K562 (cell line): ENCODE data around the gene KLHDC10. TPM values are rescaled to one million over a fixed set of nuclear protein-coding genes. Genes with fewer than 3 reads are reported as not detected.
A peak's percentile ranks its signal among the peaks of the same experiment; 100 is the strongest.

Experiments
- ATAC-seq: fragments of 200-7000 bp; cut with Tn5 transposase; 3 replicates; pipeline ENCODE4 v1.9.1; 2020; ENCODE audit warnings: moderate library complexity
- BruUV-seq: library from RNA; stranded (reverse); fragments of 400-500 nt; replicated peaks from 2 replicates; lab custom pipeline; 2021; lab: Mats Ljungman, UMichigan
- CTCF ChIA-PET: fragments of 300-600 bp; formaldehyde crosslinking; extraction: SDS; loops from one replicate; lab custom pipeline; 2021; ENCODE audit warnings: low intra/inter-chr PET ratio; lab: Yijun Ruan, JAX
- POLR2A ChIA-PET: fragments of 300-600, 350-650 bp; sonication (Branson Sonifier 250); formaldehyde crosslinking; extraction: SDS; loops from one replicate; lab custom pipeline; 2021; ENCODE audit warnings: antibody characterized with exemption, inconsistent platforms; lab: Yijun Ruan, JAX
- DNase-seq, 4 experiments: peaks; one replicate each; pipeline versions ENCODE4 v3.0.0 to v3.0.0-alpha.2; 2011 to 2018; ENCODE audit warnings: low spot score in 3 of 4, mixed read lengths in 3 of 4; ENCODE audit errors: extremely low read depth in 1 of 4
- FAIRE-seq: peaks from 2 replicates; lab custom pipeline; 2011; peaks lifted over from hg19 to GRCh38; lab: Jason Lieb, UNC
- H2AFZ ChIP-seq: 2 replicates; pipeline ENCODE4 v1.6.0; 2011; ENCODE audit warnings: low read depth, low read length, control low read depth, inconsistent platforms
- H3K27ac ChIP-seq: fragments of 200-600 bp; 3 replicates; pipeline ENCODE4 v1.8.0; 2011; ENCODE audit warnings: low read depth, mild to moderate bottlenecking, control low read depth, inconsistent platforms, low read length, moderate library complexity, mixed read lengths; ENCODE audit errors: extremely low read depth
- H3K27me3 ChIP-seq, 2 experiments: fragments of 300-600 bp in 1 of 2; 2 replicates in 1 of 2; 3 replicates in 1 of 2; pipeline versions ENCODE4 v1.6.0 to v1.8.0; 2011; ENCODE audit warnings: inconsistent platforms in 2 of 2, low read length in 2 of 2, mild to moderate bottlenecking in 1 of 2, mixed read lengths in 1 of 2, moderate library complexity in 1 of 2; ENCODE audit not compliant: control insufficient read depth in 2 of 2, insufficient read depth in 2 of 2
- H3K36me3 ChIP-seq: fragments of 300-600 bp; 3 replicates; pipeline ENCODE4 v1.8.0; 2011; ENCODE audit warnings: mild to moderate bottlenecking, low read length, inconsistent platforms; ENCODE audit not compliant: control insufficient read depth, insufficient read depth
- H3K4me1 ChIP-seq, 2 experiments: fragments of 200-600 bp in 1 of 2; replicated peaks in 1 of 2; 2 replicates in 1 of 2; 3 replicates in 1 of 2; pipeline versions ENCODE4 v1.5.1 to v1.8.0; 2011; ENCODE audit warnings: inconsistent platforms in 2 of 2, low read length in 2 of 2, mild to moderate bottlenecking in 1 of 2, mixed read lengths in 1 of 2, moderate library complexity in 1 of 2; ENCODE audit not compliant: control insufficient read depth in 2 of 2, insufficient read depth in 2 of 2
- H3K4me2 ChIP-seq: 2 replicates; pipeline ENCODE4 v1.6.1; 2011; ENCODE audit warnings: low read length, control low read depth, inconsistent platforms, mixed read lengths; ENCODE audit not compliant: insufficient read depth
- H3K4me3 ChIP-seq: fragments of 200-600 bp; sonication (generic), shearing (Covaris generic); 2 replicates; pipeline ENCODE4 v1.5.1; 2016; ENCODE audit warnings: control low read depth, inconsistent platforms
- H3K79me2 ChIP-seq: fragments of 200-600 bp; 3 replicates; pipeline ENCODE4 v1.8.0; 2011; ENCODE audit warnings: low read length, inconsistent platforms; ENCODE audit not compliant: control insufficient read depth, insufficient read depth
- H3K9ac ChIP-seq, 2 experiments: 2 replicates each; pipeline versions ENCODE4 v1.6.0 to v1.6.1; 2011; ENCODE audit warnings: low read depth in 2 of 2, low read length in 2 of 2, control low read depth in 1 of 2, inconsistent platforms in 1 of 2, mild to moderate bottlenecking in 1 of 2, mixed read lengths in 1 of 2; ENCODE audit not compliant: insufficient read depth in 1 of 2
- H3K9me1 ChIP-seq: one replicate; pipeline ENCODE4 v1.6.0; 2011; ENCODE audit warnings: inconsistent platforms, mild to moderate bottlenecking, low read length, moderate library complexity; ENCODE audit not compliant: control insufficient read depth, insufficient read depth
- H3K9me3 ChIP-seq: replicated peaks from 2 replicates; pipeline ENCODE4 v1.5.1; 2011; ENCODE audit warnings: low read depth, low read length, inconsistent platforms; ENCODE audit not compliant: control insufficient read depth, insufficient read depth
- H4K20me1 ChIP-seq: replicated peaks from 2 replicates; pipeline ENCODE4 v1.6.1; 2011; ENCODE audit warnings: low read length, inconsistent platforms, mixed read lengths; ENCODE audit not compliant: control insufficient read depth, insufficient read depth
- CEBPB ChIP-seq: fragments of 450-650 bp; IDR thresholded peaks from 2 replicates; pipeline ENCODE4 v1.6.1; 2016; ENCODE audit warnings: missing genetic modification characterization, missing compliant biosample characterization
- HDAC8 ChIP-seq: fragments of 450-650 bp; IDR thresholded peaks from 2 replicates; pipeline ENCODE4 v1.6.1; 2016; ENCODE audit warnings: mild to moderate bottlenecking, missing genetic modification characterization, moderate library complexity, missing compliant biosample characterization
- HMGN3 ChIP-seq: IDR thresholded peaks from 2 replicates; pipeline ENCODE4 v1.6.1; 2011; ENCODE audit warnings: borderline replicate concordance, low read depth, mild to moderate bottlenecking, mixed read lengths, low read length; ENCODE audit not compliant: insufficient read length; ENCODE audit errors: extremely low read depth
- MXI1 ChIP-seq: IDR thresholded peaks from 2 replicates; pipeline ENCODE4 v1.6.1; 2011; ENCODE audit warnings: low read depth, mild to moderate bottlenecking, improper control_type of control experiment, low read length
- RAD51 ChIP-seq: fragments of 450-650 bp; IDR thresholded peaks from 2 replicates; pipeline ENCODE4 v1.7.1; 2016; ENCODE audit warnings: low read depth, mild to moderate bottlenecking, borderline replicate concordance
- ZBTB17 ChIP-seq: fragments of 450-650 bp; formaldehyde crosslinking; IDR thresholded peaks from 2 replicates; pipeline ENCODE4 v1.4.0; 2020; ENCODE audit warnings: mild to moderate bottlenecking
- ZKSCAN1 ChIP-seq: fragments of 150-350 bp; IDR thresholded peaks from 2 replicates; pipeline ENCODE4 v1.6.1; 2016; ENCODE audit warnings: low read depth, low read length
- ZNF184 ChIP-seq: sonication (generic); formaldehyde crosslinking; IDR thresholded peaks from 2 replicates; pipeline ENCODE4 v1.5.0; 2020; ENCODE audit warnings: missing genetic modification reagents
- ZNF324 ChIP-seq: fragments of 250-450 bp; sonication (Bioruptor Pico); IDR thresholded peaks from 2 replicates; pipeline ENCODE4 v1.4.0; 2020; ENCODE audit warnings: mild to moderate bottlenecking
- WGBS: fragments of 100-300 bp; shearing (Covaris generic); methylation state at CpG from one replicate; pipeline ENCODE4 v1.1.6; 2016; ENCODE audit warnings: low coverage, mixed read lengths; ENCODE audit not compliant: insufficient coverage; ENCODE audit errors: missing lambda C conversion rate; 5-methylcytosine and 5-hydroxymethylcytosine counted together
- in situ Hi-C: fragments of 300-500 bp; cut with MboI; formaldehyde crosslinking; loops from 4 replicates; pipeline ENCODE4 v1.15.0; 2018; ENCODE audit warnings: inconsistent platforms, mixed read lengths
- intact Hi-C: fragments of 100-400 bp; cut with micrococcal nuclease; formaldehyde crosslinking; loops from 2 replicates; pipeline ENCODE4 v1.14.2; 2022
- polyA plus RNA-seq, 8 experiments: library from polyadenylated mRNA; depleted of rRNA in 4 of 8; stranded (reverse) in 5 of 8; unstranded in 3 of 8; fragments of >200 nt; fragmentation: Nextera tagmentation in 2 of 8; fragmentation: Illumina TruSeq in 1 of 8; extraction: Ambion mirVana in 2 of 8; extraction: Trizol in 1 of 8; gene quantifications; 2 replicates each; pipeline versions ENCODE4 v1.2.1 to v1.2.3, GENCODE V29; 2011 to 2014; ENCODE audit warnings: inconsistent platforms in 1 of 8, missing spikeins in 1 of 8
- total RNA-seq, 7 experiments: library from RNA; depleted of rRNA in 6 of 7; stranded (reverse); fragments of >200 nt in 6 of 7; fragmentation: Illumina TruSeq in 2 of 7; extraction: Trizol in 2 of 7; gene quantifications; 2 replicates each; pipeline versions ENCODE4 v1.2.1 to v1.2.3, GENCODE V29; 2011 to 2021; ENCODE audit warnings: low replicate concordance in 1 of 7
- TF ChIP-seq, protein P1 (sequence below): IDR thresholded peaks from 2 replicates; pipeline ENCODE4 v1.6.1; 2016; ENCODE audit warnings: missing genetic modification characterization, missing compliant biosample characterization
- TF ChIP-seq, protein P2 (sequence below): IDR thresholded peaks from 2 replicates; pipeline ENCODE4 v1.6.1; 2011; ENCODE audit warnings: borderline replicate concordance, low read depth, mild to moderate bottlenecking, moderate library complexity, low read length; ENCODE audit not compliant: insufficient read depth, poor library complexity, severe bottlenecking
- TF ChIP-seq, protein P3 (sequence below): fragments of 200-800 bp; sonication (Bioruptor generic); IDR thresholded peaks from 2 replicates; pipeline ENCODE4 v1.6.1; 2017; ENCODE audit warnings: missing genetic modification characterization, missing compliant biosample characterization
- TF ChIP-seq, protein P4 (sequence below): sonication (generic); formaldehyde crosslinking; IDR thresholded peaks from 2 replicates; pipeline ENCODE4 v1.8.1; 2023; ENCODE audit warnings: mild to moderate bottlenecking, missing genetic modification reagents

KLHDC10 gene
- total and polyA plus RNA-seq, 9 of the 15 experiments (the other 6 are each of a cell fraction or from before 2014, with no cell fraction given), result 9.8 to 80.5 (median 31.4) TPM

- ATAC-seq (peak; percentile 16), FAIRE-seq (no peak)
- peak overlapping the region; percentile 44 for H3K4me2 ChIP-seq
- TF ChIP-seq, protein P1, sequence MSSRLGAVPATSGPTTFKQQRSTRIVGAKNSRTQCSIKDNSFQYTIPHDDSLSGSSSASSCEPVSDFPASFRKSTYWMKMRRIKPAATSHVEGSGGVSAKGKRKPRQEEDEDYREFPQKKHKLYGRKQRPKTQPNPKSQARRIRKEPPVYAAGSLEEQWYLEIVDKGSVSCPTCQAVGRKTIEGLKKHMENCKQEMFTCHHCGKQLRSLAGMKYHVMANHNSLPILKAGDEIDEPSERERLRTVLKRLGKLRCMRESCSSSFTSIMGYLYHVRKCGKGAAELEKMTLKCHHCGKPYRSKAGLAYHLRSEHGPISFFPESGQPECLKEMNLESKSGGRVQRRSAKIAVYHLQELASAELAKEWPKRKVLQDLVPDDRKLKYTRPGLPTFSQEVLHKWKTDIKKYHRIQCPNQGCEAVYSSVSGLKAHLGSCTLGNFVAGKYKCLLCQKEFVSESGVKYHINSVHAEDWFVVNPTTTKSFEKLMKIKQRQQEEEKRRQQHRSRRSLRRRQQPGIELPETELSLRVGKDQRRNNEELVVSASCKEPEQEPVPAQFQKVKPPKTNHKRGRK (tag), result no peak
- TF ChIP-seq HMGN3 (peak; percentile 52), ZKSCAN1 (no peak), MXI1 (no peak), HDAC8 (no peak), ZNF184 (no peak), RAD51 (no peak), ZBTB17 (CRISPR knock-in tag) (no peak), CEBPB (tag) (no peak), ZNF324 (CRISPR knock-in tag) (no peak)
- TF ChIP-seq, protein P2, sequence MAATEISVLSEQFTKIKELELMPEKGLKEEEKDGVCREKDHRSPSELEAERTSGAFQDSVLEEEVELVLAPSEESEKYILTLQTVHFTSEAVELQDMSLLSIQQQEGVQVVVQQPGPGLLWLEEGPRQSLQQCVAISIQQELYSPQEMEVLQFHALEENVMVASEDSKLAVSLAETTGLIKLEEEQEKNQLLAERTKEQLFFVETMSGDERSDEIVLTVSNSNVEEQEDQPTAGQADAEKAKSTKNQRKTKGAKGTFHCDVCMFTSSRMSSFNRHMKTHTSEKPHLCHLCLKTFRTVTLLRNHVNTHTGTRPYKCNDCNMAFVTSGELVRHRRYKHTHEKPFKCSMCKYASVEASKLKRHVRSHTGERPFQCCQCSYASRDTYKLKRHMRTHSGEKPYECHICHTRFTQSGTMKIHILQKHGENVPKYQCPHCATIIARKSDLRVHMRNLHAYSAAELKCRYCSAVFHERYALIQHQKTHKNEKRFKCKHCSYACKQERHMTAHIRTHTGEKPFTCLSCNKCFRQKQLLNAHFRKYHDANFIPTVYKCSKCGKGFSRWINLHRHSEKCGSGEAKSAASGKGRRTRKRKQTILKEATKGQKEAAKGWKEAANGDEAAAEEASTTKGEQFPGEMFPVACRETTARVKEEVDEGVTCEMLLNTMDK, result no peak
- TF ChIP-seq, protein P3, sequence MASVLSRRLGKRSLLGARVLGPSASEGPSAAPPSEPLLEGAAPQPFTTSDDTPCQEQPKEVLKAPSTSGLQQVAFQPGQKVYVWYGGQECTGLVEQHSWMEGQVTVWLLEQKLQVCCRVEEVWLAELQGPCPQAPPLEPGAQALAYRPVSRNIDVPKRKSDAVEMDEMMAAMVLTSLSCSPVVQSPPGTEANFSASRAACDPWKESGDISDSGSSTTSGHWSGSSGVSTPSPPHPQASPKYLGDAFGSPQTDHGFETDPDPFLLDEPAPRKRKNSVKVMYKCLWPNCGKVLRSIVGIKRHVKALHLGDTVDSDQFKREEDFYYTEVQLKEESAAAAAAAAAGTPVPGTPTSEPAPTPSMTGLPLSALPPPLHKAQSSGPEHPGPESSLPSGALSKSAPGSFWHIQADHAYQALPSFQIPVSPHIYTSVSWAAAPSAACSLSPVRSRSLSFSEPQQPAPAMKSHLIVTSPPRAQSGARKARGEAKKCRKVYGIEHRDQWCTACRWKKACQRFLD (CRISPR knock-in tag), result no peak
- TF ChIP-seq, protein P4, sequence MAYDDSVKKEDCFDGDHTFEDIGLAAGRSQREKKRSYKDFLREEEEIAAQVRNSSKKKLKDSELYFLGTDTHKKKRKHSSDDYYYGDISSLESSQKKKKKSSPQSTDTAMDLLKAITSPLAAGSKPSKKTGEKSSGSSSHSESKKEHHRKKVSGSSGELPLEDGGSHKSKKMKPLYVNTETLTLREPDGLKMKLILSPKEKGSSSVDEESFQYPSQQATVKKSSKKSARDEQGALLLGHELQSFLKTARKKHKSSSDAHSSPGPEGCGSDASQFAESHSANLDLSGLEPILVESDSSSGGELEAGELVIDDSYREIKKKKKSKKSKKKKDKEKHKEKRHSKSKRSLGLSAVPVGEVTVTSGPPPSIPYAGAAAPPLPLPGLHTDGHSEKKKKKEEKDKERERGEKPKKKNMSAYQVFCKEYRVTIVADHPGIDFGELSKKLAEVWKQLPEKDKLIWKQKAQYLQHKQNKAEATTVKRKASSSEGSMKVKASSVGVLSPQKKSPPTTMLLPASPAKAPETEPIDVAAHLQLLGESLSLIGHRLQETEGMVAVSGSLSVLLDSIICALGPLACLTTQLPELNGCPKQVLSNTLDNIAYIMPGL (CRISPR knock-in tag), result no peak
Observed at GRCh38 chr7:130141884-130142653, 71.7 kb downstream of the KLHDC10 start.

More at GRCh38 chr7:130141884-130142653, 71.7 kb downstream of the KLHDC10 start:
- WGBS, result 74% methylated on average over 17 of the region's 17 CpGs
- BruUV-seq, result no TSS peak
- Histone ChIP-seq H3K27me3 (no peaks in the 10 kb centered on the region), H3K9ac (peak overlapping the region; percentile 52 to 81), H4K20me1 (no peaks in the 10 kb centered on the region), H3K4me1 (peaks cover 39 to 53% of the 10 kb centered on the region in 2 experiments), H3K9me1 (no peaks in the 10 kb centered on the region), H3K4me3 (0 out of 2 replicates have a peak overlapping the region, but pooled peaks have one; percentile 3), H3K36me3 (peaks cover 28% of the 10 kb centered on the region), H3K79me2 (peaks cover 7% of the 10 kb centered on the region; the same call in 2 of the 3 replicates), H3K27ac (peak overlapping the region; percentile 66), H3K9me3 (no peaks in the 10 kb centered on the region), H2AFZ (peak overlapping the region; percentile 52)
- in situ Hi-C loops, result no loop called here
- CTCF ChIA-PET, result no interaction called here
- intact Hi-C loops, result no loop called here
- peak in 2 of 4 experiments; percentile 50 to 51 for DNase-seq
- POLR2A ChIA-PET, result interaction anchor here (0.7 to 2.7 kb wide), 8 partner anchors 10 to 317 kb away, joined by 3 to 12 read pairs (median 4); partner anchors contain the start of gene TMEM209
